Upper lobe of left lung (tissue), 6 donors: ENCODE measurements around the gene SPOCK2. TPM values are rescaled to one million over a fixed set of nuclear protein-coding genes. Genes with fewer than 3 reads are reported as not detected.

Source experiments
- ATAC-seq, 2 donors: fragments of 200-7000 bp; cut with Tn5 transposase; one replicate each; pipeline ENCODE4 v1.9.1; 2022; ENCODE audit warnings: mild to moderate bottlenecking in 2 of 2, moderate library complexity in 2 of 2; ENCODE audit not compliant: low FRiP score in 2 of 2
- DNase-seq, 2 donors: peaks; one replicate each; pipeline ENCODE4 v3.0.0-alpha.2; 2019 to 2020
- H3K27ac ChIP-seq, 4 donors: fragments of 200-600 bp; sonication (generic); one replicate each; pipeline ENCODE4 v1.5.1; 2016 to 2019
- H3K27me3 ChIP-seq, 4 donors: fragments of 200-600 bp; sonication (generic); one replicate each; pipeline ENCODE4 v1.5.1; 2017 to 2019
- H3K36me3 ChIP-seq, 4 donors: fragments of 200-600 bp; sonication (generic); one replicate each; pipeline ENCODE4 v1.5.1; 2016 to 2019
- H3K4me1 ChIP-seq, 4 donors: fragments of 200-600 bp; sonication (generic); one replicate each; pipeline ENCODE4 v1.5.1; 2018 to 2019
- H3K4me3 ChIP-seq, 4 donors: fragments of 200-600 bp; sonication (generic); one replicate each; pipeline ENCODE4 v1.5.1; 2017 to 2019; ENCODE audit warnings: mild to moderate bottlenecking in 2 of 4, moderate library complexity in 1 of 4
- H3K9me3 ChIP-seq, 4 donors: fragments of 200-600 bp; sonication (generic); one replicate each; pipeline ENCODE4 v1.5.1; 2018 to 2019
- EP300 ChIP-seq, 4 donors: sonication (generic); formaldehyde crosslinking; IDR thresholded peaks; one replicate each; pipeline ENCODE4 v1.5.1; 2017; ENCODE audit warnings: antibody characterized with exemption in 4 of 4, control low read depth in 2 of 4
- POLR2A ChIP-seq, 4 donors: fragments of 450-650 bp; IDR thresholded peaks; one replicate each; pipeline ENCODE4 v1.5.1; 2016 to 2017; ENCODE audit warnings: antibody characterized with exemption in 4 of 4, mild to moderate bottlenecking in 2 of 4
- POLR2AphosphoS5 ChIP-seq, 2 donors: sonication (generic); formaldehyde crosslinking; IDR thresholded peaks; one replicate each; pipeline ENCODE4 v1.5.1; 2017; ENCODE audit warnings: antibody characterized with exemption in 2 of 2
- whole genome bisulfite sequencing, 2 donors: methylation state at CpG; one replicate each; pipeline ENCODE4 v1.1.5; 2017 to 2018; 5-methylcytosine and 5-hydroxymethylcytosine counted together
- total RNA-seq, 6 donors: library from RNA; depleted of rRNA in 4 of 6; stranded (reverse); fragments of >200 nt in 4 of 6; gene quantifications; one replicate each; pipeline versions ENCODE4 v1.1.0 to v1.2.1, GENCODE V29; 2016 to 2021
- TF ChIP-seq, protein P1 (sequence below), 6 experiments: fragments of 450-650 bp in 4 of 6; fragments of 200-600 bp in 2 of 6; sonication (generic) in 2 of 6; IDR thresholded peaks; one replicate each; pipeline ENCODE4 v1.5.1; 2016 to 2019; ENCODE audit warnings: antibody characterized with exemption in 6 of 6
- donor health status: DM: no; HTN: no; CAD: no; lungs with moderate emphysema.
- donor health status: DM: no; HTN: yes; CAD: no; lungs with severe emphysema.

Gene SPOCK2
- total RNA-seq, 6 donors from 2014 or later, result 62.9 to 532 (median 159) TPM

- H3K4me3 ChIP-seq, result no peak overlapping the region
- peak in 1 of 2 donors; percentile 54 for DNase-seq
- TF ChIP-seq POLR2AphosphoS5 (IDR thresholded peaks at IDR 0.05) (no peak), POLR2A (IDR thresholded peaks at IDR 0.05) (no peak), EP300 (IDR thresholded peaks at IDR 0.05) (no peak)
- TF ChIP-seq, protein P1, sequence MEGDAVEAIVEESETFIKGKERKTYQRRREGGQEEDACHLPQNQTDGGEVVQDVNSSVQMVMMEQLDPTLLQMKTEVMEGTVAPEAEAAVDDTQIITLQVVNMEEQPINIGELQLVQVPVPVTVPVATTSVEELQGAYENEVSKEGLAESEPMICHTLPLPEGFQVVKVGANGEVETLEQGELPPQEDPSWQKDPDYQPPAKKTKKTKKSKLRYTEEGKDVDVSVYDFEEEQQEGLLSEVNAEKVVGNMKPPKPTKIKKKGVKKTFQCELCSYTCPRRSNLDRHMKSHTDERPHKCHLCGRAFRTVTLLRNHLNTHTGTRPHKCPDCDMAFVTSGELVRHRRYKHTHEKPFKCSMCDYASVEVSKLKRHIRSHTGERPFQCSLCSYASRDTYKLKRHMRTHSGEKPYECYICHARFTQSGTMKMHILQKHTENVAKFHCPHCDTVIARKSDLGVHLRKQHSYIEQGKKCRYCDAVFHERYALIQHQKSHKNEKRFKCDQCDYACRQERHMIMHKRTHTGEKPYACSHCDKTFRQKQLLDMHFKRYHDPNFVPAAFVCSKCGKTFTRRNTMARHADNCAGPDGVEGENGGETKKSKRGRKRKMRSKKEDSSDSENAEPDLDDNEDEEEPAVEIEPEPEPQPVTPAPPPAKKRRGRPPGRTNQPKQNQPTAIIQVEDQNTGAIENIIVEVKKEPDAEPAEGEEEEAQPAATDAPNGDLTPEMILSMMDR (IDR thresholded peaks at IDR 0.05), result no peak
- peaks cover 15 to 25% (median 22%) of the 10 kb centered on the region in 4 donors for H3K4me1 ChIP-seq
- WGBS, 2 donors, result 88 to 97% methylated on average over 7 to 10 of the region's 10 CpGs
- H3K27me3 ChIP-seq, result no peaks in the 10 kb centered on the region
- H3K36me3 ChIP-seq, result no peaks in the 10 kb centered on the region
- H3K27ac ChIP-seq, result peak overlapping the region in 1 of 4 donors; percentile 3
- no peaks in the 10 kb centered on the region for H3K9me3 ChIP-seq
- no peak for ATAC-seq
Measured at GRCh38 chr10:72014785-72015480, 73.4 kb downstream of the SPOCK2 start.

- TF ChIP-seq, protein P1 (IDR thresholded peaks at IDR 0.05), result no peak
- TF ChIP-seq POLR2AphosphoS5 (IDR thresholded peaks at IDR 0.05) (no peak), POLR2A (IDR thresholded peaks at IDR 0.05) (no peak), EP300 (IDR thresholded peaks at IDR 0.05) (no peak)
- H3K4me1 ChIP-seq, result peaks cover 23 to 31% (median 26%) of the 10 kb centered on the region in 4 donors
- H3K27me3 ChIP-seq, result no peaks in the 10 kb centered on the region
- no peak for DNase-seq
- no peak overlapping the region for H3K4me3 ChIP-seq
- peak overlapping the region in 1 of 4 donors; percentile 3 for H3K27ac ChIP-seq
- no peak for ATAC-seq
- no peaks in the 10 kb centered on the region for H3K36me3 ChIP-seq
- H3K9me3 ChIP-seq, result no peaks in the 10 kb centered on the region
- WGBS, 2 donors, result 79 to 93% methylated on average over 2 of the region's 2 CpGs
Measured at GRCh38 chr10:72014197-72014596, 74.2 kb downstream of the SPOCK2 start.

GRCh38 chr10:72013202-72013945 lies 75.0 kb downstream of the SPOCK2 start:
- ATAC-seq (no peak), DNase-seq (no peak)
- Histone ChIP-seq H3K27ac (no peak overlapping the region), H3K4me1 (peaks cover 31 to 39% (median 34%) of the 10 kb centered on the region in 4 donors), H3K36me3 (peaks cover 0 to 2% (median 1%) of the 10 kb centered on the region in 4 donors), H3K4me3 (no peak overlapping the region), H3K9me3 (no peaks in the 10 kb centered on the region), H3K27me3 (no peaks in the 10 kb centered on the region)
- WGBS, 2 donors, result 90 to 93% methylated on average over 13 of the region's 13 CpGs
- no peak for TF ChIP-seq POLR2A (IDR thresholded peaks at IDR 0.05)
- TF ChIP-seq EP300 (IDR thresholded peaks at IDR 0.05), result no peak

DNA sequence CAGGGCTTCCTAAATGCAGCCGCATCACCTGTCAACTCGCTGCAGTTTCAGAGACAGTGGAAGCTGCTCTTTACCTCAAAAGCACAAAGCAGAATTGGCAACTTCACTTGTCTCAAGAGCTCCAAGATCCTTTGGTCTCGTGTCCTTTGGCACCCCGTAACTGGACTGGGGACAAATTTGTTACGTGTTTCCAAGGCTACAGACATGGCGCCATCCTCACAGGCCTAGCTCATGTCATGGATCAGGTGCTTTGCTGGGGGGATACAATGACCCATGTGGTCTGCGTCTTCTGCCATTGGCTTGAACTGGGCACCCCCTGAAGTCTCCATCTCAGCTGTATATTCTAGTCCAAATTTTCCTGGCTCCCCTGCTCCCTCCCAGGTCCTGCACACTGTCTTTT lies 75.6 kb downstream of the SPOCK2 start:
- TF ChIP-seq, protein P1 (IDR thresholded peaks at IDR 0.05), result no peak
- no peak for TF ChIP-seq EP300 (IDR thresholded peaks at IDR 0.05)
- TF ChIP-seq POLR2A (IDR thresholded peaks at IDR 0.05), result no peak
- no peak for TF ChIP-seq POLR2AphosphoS5 (IDR thresholded peaks at IDR 0.05)
- no peak overlapping the region for H3K27ac ChIP-seq
- no peaks in the 10 kb centered on the region for H3K9me3 ChIP-seq
- peaks cover 32 to 41% (median 34%) of the 10 kb centered on the region in 4 donors for H3K4me1 ChIP-seq
- WGBS, 2 donors, result 89 to 93% methylated on average over 7 of the region's 7 CpGs
- no peak overlapping the region for H3K4me3 ChIP-seq
- no peaks in the 10 kb centered on the region for H3K27me3 ChIP-seq
- peaks cover 0 to 8% (median 6%) of the 10 kb centered on the region in 4 donors for H3K36me3 ChIP-seq
- no peak for ATAC-seq
- DNase-seq, result no peak

DNA sequence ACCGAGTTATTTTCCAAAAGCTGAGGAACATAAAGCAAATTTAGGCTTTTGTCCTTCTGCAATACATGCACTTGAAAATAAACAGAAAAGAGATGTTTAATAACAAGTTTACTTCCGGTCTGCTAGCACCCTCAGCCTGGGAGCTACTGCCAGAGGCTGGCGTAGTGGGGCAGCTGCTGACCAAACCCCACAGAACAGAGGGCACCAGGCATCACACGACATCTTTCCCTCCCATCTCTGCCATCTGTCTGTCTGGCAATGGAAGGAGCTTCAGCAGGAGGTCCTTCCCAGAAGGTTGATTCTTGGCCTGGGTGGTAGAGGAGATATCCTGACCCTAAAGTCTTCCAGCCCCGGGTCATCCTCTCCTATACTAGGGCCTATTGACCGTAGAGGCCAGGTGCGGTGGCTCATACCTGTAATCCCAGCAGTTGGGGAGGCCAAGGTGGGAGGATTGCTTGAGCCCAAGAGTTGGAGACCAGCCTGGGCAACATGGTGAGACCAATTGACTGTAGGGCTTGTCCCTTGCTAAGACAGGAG lies 76.3 kb downstream of the SPOCK2 start:
- no peak overlapping the region for H3K4me3 ChIP-seq
- no peak for ATAC-seq
- peak overlapping the region in 3 of 4 donors; percentile 12 to 38 (median 21) for H3K27ac ChIP-seq
- no peak for TF ChIP-seq POLR2AphosphoS5 (IDR thresholded peaks at IDR 0.05)
- no peak for TF ChIP-seq POLR2A (IDR thresholded peaks at IDR 0.05)
- TF ChIP-seq, protein P1 (IDR thresholded peaks at IDR 0.05), result no peak
- no peak for TF ChIP-seq EP300 (IDR thresholded peaks at IDR 0.05)
- peaks cover 24 to 35% (median 29%) of the 10 kb centered on the region in 4 donors for H3K4me1 ChIP-seq
- DNase-seq, result no peak
- H3K36me3 ChIP-seq, result peaks cover 0 to 16% (median 10%) of the 10 kb centered on the region in 4 donors
- no peaks in the 10 kb centered on the region for H3K27me3 ChIP-seq
- H3K9me3 ChIP-seq, result no peaks in the 10 kb centered on the region
- WGBS, 2 donors, result 90 to 91% methylated on average over 5 to 7 of the region's 7 CpGs
